Measurements from ENCODE around the gene BAD.
"Not testable (repeated sequence)": the region's sequence is repeated elsewhere in the genome, so short reads cannot be mapped to it uniquely, and the experiment has no call there.

BAD gene

DNA sequence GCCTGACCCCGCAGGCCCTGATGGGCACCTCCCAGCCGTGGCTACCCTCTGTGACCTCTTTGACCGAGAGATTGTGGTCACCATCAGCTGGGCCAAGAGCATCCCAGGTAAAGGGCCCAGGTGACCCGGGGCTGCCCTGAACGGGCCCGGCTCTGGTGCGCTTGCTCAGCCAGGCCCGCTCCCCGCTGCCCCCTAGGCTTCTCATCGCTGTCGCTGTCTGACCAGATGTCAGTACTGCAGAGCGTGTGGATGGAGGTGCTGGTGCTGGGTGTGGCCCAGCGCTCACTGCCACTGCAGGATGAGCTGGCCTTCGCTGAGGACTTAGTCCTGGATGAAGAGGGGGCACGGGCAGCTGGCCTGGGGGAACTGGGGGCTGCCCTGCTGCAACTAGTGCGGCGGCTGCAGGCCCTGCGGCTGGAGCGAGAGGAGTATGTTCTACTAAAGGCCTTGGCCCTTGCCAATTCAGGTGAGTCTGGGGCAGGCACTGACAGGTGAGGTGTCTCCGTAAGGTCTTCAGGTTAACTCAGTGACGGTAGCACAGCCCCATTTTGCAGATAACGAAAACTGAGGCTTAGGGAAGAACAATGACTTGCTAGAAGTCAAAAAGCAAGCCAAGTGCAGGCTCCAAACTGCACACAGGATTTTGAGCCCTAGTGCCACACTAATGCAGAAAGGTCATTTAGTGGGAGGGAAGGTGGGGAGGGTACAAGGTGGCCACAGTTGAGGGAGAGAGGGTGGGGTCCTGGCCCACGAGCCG is 30.5 kb upstream of the BAD start:
- DNase-seq = no peak

DNA sequence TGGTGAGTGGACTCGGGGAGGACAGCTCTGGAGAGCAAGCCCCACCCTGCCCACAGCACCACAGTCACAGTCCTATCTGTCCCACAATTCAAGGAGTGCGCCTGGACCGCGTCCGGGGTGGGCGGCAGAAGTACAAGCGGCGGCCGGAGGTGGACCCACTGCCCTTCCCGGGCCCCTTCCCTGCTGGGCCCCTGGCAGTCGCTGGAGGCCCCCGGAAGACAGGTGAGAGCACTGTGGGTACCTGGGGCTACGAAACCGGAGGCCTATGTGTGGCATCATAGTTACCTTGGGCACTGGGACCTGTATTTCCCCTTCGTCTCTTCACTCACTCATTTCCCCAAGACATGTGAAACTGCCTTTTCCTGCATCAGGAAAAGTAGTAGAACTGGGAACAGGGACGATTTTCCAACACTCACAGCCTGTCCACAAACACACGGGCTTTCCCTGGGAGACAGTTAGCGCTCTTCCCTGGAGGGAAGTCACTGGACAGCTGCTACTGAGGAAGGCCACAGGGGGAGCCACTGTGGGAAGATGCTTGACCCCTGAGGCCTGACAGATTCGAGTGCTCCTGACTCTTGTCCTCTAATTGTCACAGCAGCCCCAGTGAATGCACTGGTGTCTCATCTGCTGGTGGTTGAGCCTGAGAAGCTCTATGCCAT is 29.8 kb upstream of the BAD start:
- no peak for DNase-seq

DNA sequence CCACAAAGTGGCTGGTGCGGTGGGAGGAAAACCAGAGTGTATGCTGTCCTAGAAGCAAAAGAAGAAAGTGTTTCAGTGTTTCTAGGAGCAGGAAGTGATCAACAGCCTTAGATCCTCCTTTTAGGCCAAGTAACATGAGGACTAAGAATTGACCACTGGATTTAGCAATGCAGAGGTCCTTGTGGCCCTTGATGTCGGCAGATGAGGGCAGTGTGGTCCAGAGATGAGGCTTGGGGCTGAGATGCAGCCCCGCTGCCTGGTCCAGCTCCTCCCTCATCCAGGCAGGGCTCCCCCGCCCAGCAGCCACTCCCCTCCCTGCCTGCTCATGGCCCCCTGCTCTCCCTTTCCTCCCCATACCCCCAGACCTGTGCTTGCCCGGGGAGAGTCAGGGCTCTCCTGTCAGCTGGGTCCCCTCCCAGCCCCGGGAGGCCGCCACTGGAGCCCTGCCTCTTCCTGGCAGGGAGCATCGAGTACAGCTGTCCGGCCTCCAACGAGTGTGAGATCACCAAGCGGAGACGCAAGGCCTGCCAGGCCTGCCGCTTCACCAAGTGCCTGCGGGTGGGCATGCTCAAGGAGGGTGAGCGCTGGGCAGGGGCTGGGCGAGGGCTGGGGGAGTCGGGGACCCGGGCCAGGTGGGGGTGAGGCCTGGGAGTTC is 29.2 kb upstream of the BAD start:
- no peak for DNase-seq

DNA sequence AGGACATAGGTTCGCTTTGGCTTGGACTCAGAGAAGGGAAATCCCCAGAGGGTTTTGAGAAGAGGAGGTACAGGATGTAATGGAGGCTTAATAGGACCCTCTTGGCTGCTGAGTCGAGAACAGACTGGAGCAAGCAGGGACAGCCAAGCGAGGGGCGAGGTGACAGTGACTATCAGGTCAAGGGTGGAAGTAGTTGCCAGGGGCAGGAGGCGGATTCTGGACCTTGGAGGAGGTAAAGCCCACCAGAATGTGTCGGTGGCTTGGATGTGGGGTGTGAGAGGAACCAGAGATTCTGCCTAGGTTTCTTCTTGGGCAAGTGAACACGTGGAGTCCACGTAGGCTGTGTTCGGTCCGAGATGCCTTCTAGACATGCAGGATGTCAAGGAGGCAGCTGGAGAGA is 28.5 kb upstream of the BAD start:
- no peak for DNase-seq

DNA sequence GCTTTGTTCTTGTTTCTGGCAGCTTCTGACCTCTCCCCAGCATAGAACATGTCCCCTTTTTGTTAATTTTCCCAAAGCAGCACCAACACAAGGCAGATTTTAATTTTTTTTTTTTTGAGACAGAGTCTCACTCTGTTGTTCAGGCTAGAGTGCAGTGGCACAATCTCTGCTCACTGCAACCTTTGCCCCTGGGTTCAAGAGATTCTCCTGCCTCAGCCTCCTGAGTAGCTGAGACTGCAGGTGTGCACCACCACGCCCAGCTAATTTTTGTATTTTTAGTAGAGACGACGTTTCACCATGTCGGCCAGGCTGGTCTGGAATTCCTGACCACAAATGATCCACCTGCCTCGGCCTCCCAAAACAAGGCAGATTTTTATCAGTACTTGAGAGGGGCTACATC is 23.3 kb upstream of the BAD start:
- not testable (repeated sequence) for DNase-seq

DNA sequence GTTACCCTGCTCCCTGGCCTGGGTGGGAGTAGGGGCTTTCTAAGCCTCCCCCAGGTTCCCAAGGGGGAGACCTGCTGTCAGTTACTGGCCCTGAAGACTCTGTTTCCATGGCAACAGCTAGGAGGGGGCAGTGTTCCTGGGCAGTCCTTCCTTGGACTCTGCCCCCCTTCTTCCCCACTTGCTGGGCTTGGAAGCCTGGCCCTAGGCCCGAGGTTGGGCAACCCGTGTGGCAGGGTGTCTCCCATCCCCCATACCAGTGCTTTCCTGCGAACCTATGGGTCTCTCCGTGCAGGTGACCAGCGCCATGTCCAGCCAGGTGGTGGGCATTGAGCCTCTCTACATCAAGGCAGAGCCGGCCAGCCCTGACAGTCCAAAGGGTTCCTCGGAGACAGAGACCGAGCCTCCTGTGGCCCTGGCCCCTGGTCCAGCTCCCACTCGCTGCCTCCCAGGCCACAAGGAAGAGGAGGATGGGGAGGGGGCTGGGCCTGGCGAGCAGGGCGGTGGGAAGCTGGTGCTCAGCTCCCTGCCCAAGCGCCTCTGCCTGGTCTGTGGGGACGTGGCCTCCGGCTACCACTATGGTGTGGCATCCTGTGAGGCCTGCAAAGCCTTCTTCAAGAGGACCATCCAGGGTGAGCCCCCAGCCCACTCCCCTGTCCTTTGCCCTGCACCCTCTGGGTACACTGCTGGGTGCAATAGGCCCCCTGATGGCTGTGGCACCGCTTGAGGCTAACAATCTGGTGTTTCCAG is 22.6 kb upstream of the BAD start:
- DNase-seq = no peak

DNA sequence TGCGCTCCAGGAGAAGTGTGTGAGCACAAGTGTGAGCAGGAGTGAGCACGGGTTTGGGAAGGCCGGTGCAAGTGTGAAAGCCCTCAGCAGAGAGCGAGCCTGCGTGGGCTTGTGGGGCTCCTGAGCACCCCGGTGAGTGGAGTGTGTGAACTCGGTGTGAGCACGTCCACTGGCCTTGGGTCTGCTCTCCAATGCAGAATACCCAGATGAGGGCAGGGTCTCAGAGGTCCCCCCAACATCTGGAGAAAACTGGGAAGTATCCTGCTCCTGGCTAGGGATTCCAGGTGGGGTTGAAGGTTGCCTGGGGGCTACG is 22.1 kb upstream of the BAD start:
- no peak for DNase-seq

DNA sequence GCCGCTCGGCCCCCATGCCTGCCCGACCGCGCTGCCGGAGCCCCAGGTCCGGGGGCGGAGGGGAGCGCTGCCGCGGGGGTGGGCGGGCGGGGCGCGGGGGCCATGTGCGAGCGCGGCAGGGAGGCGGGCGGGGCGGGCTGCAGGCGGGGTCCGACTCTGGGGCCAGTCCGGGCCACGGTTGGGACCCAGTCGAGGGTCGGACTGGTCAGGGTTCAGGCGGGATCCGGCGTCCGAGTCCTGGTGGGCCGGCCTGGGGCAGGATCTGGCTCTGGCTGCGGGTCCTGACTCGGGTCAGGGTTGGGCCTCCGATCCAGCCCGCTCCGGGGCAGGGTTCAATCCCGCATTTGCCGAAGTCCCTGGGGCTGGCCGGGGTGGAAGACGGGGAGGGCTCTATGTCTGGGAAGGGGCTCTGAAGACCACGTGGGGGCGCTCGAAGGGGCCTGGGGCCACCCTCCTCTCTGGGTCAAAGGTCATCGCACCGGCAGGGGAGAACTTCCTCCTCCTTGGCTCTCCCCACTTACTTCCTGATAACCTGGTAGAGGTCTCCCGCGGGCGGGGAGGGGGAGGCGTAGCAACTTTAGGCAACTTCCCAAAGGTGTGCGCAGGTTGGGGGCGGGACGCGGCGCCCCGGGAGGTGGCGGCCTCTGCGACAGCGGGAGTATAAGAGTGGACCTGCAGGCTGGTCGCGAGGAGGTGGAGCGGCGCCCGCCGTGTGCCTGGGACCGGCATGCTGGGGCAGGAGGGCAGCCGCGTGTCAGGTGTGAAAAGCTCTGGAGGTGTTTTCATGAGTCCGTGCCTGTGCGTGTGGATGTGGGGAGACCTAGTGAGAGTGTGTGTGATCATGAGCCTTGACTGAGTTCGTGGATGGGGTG is 21.5 kb upstream of the BAD start:
- DNase-seq = peak; percentile 88

DNA sequence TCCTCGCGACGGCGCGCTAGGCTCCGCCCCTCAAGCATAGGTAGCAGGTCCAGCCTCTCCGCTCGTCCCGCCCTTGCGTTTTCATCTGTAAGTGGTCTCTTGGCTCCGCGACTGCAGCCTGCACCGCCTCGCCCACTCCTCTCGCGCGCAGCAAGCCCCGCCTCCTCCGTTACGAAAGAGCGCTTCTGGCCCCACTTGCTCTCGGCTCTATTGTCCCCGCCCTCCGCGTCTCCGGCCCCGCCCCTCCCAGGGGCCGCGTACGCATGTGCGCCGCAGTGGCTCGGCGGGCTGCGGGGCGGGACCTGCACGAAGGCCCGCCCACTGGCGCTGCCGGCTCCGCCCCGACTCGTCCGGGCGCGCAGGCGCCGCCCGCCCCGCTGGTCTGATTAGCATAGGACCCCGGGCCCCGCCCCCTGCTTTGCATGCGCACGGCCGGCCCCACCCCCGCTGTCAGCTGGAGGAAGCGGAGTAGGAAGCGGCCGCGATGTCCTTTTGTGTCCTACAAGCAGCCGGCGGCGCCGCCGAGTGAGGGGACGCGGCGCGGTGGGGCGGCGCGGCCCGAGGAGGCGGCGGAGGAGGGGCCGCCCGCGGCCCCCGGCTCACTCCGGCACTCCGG is 20.7 kb upstream of the BAD start, which contains the start of gene ESRRA:
Gene ESRRA, plus strand, starts transcription at position 450 of the 616 bp plus-strand sequence. CDS start 1,656 bp downstream, outside the sequence.
- DNase-seq = peak; percentile 100

DNA sequence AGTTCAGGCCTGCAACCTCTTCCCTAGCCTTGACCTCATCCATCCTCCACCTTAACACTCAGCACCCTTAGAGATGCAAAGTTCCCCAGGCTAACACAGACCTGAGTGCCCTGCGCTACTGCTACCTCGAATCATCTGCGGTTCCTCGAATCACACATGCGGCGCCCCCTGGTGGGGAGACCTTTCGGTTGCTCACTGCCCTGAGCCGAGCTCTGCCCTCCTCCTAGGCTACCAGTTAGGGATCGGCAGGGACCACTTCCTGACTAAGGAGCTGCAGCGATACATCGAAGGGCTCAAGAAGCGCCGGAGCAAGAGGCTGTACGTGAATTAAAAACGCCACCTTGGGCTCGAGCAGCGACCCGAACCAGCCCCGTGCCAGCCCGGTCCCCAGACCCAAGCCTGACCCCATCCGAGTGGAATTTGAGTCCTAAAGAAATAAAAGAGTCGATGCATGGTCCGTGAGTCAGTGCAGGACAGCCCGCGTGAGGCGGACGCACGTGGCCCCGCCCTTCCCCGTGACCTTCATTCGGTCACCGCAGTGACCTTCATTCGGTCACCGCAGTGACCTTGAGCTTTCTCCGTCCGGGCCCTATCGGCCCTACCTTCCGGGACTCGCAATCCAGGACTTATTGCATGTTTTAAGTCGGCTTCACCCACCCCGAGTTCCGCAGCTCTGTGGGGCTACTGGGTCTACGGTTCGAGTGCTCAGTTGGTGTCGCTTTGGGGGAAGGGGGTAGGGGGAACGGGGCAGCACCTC is 20.0 kb upstream of the BAD start:
- peak; percentile 96 for DNase-seq

DNA sequence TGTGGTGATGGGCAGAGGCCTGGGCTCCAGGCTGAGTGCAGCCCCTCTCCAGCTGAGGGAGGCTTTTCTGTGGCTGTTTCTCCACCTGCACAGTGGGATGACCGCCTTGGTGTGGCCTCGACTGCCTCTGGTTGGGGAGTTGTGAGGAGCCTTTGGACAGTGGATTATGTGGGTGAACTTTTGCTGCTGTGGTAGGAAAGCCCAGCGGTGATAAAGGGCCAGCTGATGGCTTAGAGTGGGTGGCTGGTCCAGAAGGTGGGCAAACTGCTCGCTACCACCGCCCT is 19.5 kb upstream of the BAD start:
- DNase-seq = no peak

DNA sequence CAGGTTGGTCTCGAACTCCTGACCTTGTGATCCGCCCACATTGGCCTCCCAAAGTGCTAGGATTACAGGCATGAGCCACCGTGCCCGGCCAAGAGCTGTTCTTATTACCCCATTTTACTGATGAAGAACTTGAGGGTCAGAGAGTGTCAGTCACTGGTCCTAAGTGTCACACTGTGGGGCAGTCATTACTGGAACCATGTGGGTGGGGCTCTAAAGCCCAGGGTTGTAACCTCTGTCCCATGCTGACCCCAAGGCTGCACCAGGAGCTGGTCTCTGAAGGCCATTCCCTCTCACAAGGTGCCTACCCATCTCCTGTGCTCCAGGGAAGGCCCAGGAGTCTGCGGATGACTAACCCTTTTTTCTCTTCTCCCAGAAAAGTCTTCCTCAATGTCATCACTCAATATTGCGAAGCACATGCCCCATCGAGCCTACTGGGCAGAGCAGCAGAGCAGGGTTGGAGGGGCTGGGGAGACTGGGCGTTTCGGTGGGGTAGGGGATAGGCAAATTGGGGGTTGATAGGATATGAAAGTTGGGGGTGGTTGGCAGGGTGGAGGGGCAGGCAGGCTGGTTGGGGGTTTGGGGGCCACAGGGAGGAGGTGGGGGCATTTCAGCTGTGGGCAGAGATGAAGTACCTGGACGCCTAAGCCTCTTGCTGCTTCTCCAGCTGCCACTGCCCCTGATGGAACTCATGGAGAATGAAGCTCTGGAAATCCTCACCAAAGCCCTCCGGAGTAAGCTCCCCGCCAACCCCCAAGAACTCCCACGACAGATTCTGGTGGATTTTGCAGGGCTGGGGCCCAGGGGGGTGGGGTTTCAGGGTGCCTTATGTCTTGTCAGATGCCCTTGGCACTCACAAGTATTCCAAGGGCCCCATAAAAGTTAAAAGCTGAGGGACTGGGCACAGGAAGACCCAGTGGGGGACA is 18.9 kb upstream of the BAD start:
- DNase-seq = no peak

DNA sequence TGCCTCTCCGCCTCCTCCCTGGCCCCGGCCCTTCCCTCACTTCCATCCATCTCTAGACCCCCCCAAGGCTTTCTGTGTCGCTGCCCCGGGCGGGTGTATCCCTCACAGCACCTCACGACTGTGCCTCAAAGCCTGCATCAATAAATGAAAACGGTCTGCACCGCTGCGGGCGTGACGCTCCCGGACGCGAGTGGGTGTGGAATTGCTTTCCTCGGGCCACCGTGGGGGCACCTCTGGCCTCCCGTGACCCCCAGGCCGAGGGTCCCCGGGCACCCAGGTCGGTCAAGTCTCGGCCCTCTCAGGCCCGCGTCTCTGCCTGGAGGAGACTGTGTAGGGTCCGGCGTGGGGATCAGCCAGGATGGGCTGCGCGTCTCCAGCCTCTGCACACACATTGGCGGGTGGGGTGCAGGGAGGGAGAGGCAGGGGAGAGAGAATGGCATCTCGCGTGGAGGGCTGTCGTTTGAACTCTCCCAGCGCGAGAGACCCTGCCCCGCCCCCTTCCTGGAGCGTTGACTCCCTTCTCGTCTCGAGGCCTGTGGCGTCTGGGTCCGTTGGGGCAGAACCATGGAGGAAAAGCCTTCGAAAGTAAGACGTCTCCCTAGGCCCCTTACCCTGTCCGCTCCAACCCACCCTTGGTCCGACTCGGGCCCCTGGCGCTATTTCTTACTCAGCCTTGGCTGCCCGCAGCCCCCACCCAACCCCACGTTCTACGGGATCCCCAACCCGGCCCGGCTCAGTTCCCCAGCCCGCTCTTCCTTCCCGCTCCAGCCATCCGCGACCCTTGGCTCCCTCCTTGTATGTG is 15.6 kb upstream of the BAD start, which contains the start of gene CATSPERZ:
Gene CATSPERZ, plus strand, starts transcription at position 512 of the 802 bp plus-strand sequence. Its CDS starts 53 bp downstream, at position 565.
- no peak for DNase-seq

DNA sequence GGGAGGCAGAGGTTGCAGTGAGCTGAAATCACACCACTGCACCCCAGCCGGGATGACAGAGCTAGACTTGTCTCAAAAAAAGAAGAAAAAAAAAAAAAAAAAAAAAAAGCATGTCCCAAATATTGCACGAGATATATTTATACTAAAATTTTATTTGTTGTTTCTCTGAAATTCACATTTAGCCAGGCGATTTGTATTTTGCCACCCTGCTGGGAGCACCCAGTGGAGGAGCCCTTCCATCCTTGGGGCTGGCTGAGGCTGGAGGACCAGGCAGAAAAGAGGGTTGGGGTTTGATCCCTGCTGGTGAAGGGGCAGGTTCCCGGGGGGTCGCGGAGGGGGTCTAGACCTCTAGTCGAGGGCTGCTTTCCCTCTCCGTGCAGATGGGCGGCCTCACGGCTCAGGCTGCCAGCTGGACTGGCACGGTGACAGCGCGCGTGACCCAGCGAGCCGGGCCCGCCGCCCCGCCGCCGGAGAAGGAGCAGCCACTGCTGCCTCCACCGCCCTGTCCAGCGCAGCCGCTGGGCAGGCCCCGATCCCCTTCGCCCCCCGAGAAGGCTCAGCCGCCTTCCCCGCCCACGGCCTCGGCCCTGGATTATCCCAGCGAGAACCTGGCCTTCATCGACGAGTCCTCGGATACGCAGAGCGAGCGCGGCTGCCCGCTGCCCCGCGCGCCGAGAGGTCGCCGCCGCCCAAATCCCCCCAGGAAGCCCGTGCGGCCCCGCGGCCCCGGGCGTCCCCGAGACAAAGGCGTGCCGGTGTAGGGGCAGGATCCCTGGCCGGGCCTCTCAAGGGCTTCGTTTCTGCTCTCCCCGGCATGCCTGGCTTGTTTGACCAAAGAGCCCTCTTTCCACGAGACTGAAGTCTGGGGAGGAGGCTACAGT is 14.7 kb upstream of the BAD start:
- no peak for DNase-seq

DNA sequence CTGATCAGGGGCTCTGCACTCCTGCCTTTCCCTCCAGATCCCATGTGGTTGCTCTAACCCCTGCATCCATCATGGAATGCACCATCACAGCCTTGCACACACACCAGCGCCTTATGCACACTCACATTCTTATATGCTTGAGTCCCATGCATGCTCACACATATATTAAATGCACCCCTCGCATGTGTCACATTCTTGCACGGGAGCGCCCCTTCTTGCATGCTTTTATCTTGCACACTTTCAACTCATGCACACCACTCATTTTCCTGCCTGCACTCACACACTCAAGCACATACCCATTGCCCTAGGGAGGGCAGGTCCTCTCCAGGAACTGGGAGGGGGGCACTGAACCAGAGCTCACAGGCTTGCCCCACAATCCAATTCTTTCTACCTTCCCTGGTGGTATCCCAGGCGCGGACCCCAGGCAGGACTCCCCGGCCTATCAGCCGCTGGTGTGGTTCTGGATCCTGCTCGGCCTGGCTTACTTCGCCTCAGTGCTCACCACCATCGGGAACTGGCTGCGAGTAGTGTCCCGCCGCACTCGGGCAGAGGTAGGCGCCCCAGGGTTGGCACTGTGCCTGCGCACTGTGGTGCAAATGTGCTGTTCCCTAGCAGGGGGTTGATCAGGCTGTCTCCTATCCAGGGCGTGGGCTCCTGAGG is 13.4 kb upstream of the BAD start:
- DNase-seq = no peak

DNA sequence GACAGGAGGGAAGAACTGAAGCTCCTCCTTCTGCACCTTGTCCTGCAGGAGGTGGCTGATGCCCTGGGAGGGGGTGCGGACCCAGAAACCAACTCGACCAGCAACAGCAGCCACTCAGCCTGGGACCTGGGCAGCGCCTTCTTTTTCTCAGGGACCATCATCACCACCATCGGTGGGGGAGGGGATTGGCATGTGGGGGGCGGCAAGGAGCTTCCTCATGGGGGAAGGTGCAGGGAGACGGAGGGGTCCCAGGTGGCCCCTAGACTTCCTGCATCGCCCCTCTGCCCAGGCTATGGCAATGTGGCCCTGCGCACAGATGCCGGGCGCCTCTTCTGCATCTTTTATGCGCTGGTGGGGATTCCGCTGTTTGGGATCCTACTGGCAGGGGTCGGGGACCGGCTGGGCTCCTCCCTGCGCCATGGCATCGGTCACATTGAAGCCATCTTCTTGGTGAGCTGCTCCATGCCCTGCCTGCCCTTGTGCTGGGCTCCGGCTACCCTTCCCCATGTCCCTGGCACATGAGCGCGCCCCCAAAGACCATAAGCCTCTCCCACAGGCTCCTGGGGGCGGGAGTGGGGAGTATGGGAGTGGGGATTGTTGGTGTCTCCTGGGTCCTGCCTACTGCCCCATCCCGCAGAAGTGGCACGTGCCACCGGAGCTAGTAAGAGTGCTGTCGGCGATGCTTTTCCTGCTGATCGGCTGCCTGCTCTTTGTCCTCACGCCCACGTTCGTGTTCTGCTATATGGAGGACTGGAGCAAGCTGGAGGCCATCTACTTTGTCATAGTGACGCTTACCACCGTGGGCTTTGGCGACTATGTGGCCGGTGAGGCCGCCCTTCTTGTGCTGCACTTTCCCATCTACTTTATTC is 12.6 kb upstream of the BAD start:
- no peak for DNase-seq

DNA sequence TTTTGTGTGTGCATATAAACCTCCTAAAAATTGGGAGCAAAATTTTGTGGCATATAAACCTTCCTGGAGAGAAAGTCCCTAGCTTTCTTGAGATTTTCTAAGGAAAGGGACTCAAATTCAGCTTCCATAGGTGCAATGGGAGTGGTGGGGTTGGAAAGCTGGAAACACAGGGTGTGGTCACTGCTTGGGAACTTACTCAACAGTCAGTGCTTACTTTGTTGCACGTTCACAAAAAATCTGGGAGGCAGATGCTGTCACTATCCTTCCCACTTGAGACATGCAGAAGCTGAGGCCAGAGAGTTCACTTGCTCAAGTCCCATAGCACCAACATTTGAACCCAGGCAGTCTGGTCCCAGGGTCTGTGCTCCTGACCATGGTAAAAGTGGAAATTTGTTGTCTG is 11.8 kb upstream of the BAD start:
- no peak for DNase-seq
